ENCODE data around the gene RUBCN.

GRCh38 chr3:197736010-197736490, 654 bp downstream of the RUBCN start:
- TF ChIP-seq POLR2A (IDR thresholded peaks at IDR 0.05) = no peak
- TF ChIP-seq CTCF (IDR thresholded peaks at IDR 0.05) = no peak

Data from tibial nerve (tissue), 3 donors.